NT2/D1 (cell line): ENCODE data around the gene ACTC1.

Experiments
- SUZ12 ChIP-seq: IDR thresholded peaks from 2 replicates; pipeline ENCODE4 v1.6.1; 2011; ENCODE audit not compliant: insufficient read length, insufficient read depth; ENCODE audit errors: extremely low read depth
- YY1 ChIP-seq: IDR thresholded peaks from 2 replicates; pipeline ENCODE4 v1.6.1; 2011; ENCODE audit not compliant: insufficient read length, insufficient read depth

- no peak for TF ChIP-seq YY1
- no peak for TF ChIP-seq SUZ12
Observed at GRCh38 chr15:34810443-34811129, 15.2 kb upstream of the ACTC1 start.
